HepG2 (cell line): Measurements from ENCODE around the gene RAB34.

Source experiments
- CBX5 ChIP-seq: sonication (generic); formaldehyde crosslinking; IDR thresholded peaks from 2 replicates; pipeline ENCODE4 v1.4.0; 2020; ENCODE audit warnings: missing genetic modification reagents, borderline replicate concordance
- CREB3 ChIP-seq: sonication (generic); formaldehyde crosslinking; IDR thresholded peaks from 2 replicates; pipeline ENCODE4 v1.5.0; 2020; ENCODE audit warnings: missing genetic modification reagents
- CREM ChIP-seq, 2 experiments: sonication (generic) in 1 of 2; formaldehyde crosslinking in 1 of 2; IDR thresholded peaks; 2 replicates each; pipeline versions ENCODE4 v1.4.0 to v1.6.1; 2016 to 2020; ENCODE audit warnings: antibody characterized with exemption in 1 of 2, mild to moderate bottlenecking in 1 of 2, missing genetic modification reagents in 1 of 2
- CTCF ChIP-seq: sonication (generic); formaldehyde crosslinking; IDR thresholded peaks from 2 replicates; pipeline ENCODE4 v1.5.0; 2020; ENCODE audit warnings: mild to moderate bottlenecking, missing genetic modification reagents, moderate library complexity
- ELF4 ChIP-seq: sonication (generic); formaldehyde crosslinking; IDR thresholded peaks from 2 replicates; pipeline ENCODE4 v1.5.0; 2020; ENCODE audit warnings: missing genetic modification reagents, mild to moderate bottlenecking, moderate library complexity, borderline replicate concordance
- POLR2A ChIP-seq, 2 experiments: IDR thresholded peaks; 2 replicates each; pipeline ENCODE4 v1.6.1; 2011; ENCODE audit warnings: low read depth in 2 of 2, low read length in 2 of 2, mild to moderate bottlenecking in 1 of 2, moderate library complexity in 1 of 2; ENCODE audit not compliant: insufficient read depth in 1 of 2
- POLR2AphosphoS5 ChIP-seq: IDR thresholded peaks from 2 replicates; pipeline ENCODE4 v1.6.1; 2012; ENCODE audit warnings: low read depth, low read length
- REPIN1 ChIP-seq: sonication (generic); formaldehyde crosslinking; IDR thresholded peaks from 2 replicates; pipeline ENCODE4 v1.8.0; 2022; ENCODE audit warnings: missing genetic modification reagents, low read depth, mild to moderate bottlenecking, borderline replicate concordance
- SPEN ChIP-seq: sonication (generic); formaldehyde crosslinking; IDR thresholded peaks from 2 replicates; pipeline ENCODE4 v1.5.1; 2020; ENCODE audit warnings: low read depth, mild to moderate bottlenecking, missing genetic modification reagents
- TF ChIP-seq, protein P1 (sequence below): sonication (generic); formaldehyde crosslinking; IDR thresholded peaks from 2 replicates; pipeline ENCODE4 v1.4.0; 2020; ENCODE audit warnings: missing genetic modification reagents

- TF ChIP-seq, protein P1, sequence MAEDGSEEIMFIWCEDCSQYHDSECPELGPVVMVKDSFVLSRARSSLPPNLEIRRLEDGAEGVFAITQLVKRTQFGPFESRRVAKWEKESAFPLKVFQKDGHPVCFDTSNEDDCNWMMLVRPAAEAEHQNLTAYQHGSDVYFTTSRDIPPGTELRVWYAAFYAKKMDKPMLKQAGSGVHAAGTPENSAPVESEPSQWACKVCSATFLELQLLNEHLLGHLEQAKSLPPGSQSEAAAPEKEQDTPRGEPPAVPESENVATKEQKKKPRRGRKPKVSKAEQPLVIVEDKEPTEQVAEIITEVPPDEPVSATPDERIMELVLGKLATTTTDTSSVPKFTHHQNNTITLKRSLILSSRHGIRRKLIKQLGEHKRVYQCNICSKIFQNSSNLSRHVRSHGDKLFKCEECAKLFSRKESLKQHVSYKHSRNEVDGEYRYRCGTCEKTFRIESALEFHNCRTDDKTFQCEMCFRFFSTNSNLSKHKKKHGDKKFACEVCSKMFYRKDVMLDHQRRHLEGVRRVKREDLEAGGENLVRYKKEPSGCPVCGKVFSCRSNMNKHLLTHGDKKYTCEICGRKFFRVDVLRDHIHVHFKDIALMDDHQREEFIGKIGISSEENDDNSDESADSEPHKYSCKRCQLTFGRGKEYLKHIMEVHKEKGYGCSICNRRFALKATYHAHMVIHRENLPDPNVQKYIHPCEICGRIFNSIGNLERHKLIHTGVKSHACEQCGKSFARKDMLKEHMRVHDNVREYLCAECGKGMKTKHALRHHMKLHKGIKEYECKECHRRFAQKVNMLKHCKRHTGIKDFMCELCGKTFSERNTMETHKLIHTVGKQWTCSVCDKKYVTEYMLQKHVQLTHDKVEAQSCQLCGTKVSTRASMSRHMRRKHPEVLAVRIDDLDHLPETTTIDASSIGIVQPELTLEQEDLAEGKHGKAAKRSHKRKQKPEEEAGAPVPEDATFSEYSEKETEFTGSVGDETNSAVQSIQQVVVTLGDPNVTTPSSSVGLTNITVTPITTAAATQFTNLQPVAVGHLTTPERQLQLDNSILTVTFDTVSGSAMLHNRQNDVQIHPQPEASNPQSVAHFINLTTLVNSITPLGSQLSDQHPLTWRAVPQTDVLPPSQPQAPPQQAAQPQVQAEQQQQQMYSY (CRISPR knock-in tag) = no peak
- TF ChIP-seq SPEN (CRISPR knock-in tag) = no peak
- TF ChIP-seq CBX5 (CRISPR knock-in tag) = no peak
- TF ChIP-seq REPIN1 (CRISPR knock-in tag) = no peak
- TF ChIP-seq CREB3 (CRISPR knock-in tag) = no peak
- no peak for TF ChIP-seq POLR2A (IDR thresholded peaks at IDR 0.05; ENCODE audit: insufficient read depth in 1 of 2, low read depth in 2 of 2, low read length in 2 of 2)
- TF ChIP-seq POLR2AphosphoS5 = no peak
- no peak for TF ChIP-seq CREM (IDR thresholded peaks at IDR 0.05)
- no peak for TF ChIP-seq CREM (CRISPR knock-in tag; IDR thresholded peaks at IDR 0.05)
- TF ChIP-seq CTCF (CRISPR knock-in tag) = no peak
- no peak for TF ChIP-seq ELF4
These were observed 29.2 kb downstream of the RAB34 start for GRCh38 chr17:28688481-28688880.
